HCT116 (cell line): Measurements from ENCODE around the gene LRRC73. TPM values are rescaled to one million over a fixed set of nuclear protein-coding genes. Genes with fewer than 3 reads are reported as not detected.
A peak's percentile ranks its signal among the peaks of the same experiment; 100 is the strongest.

Source experiments
- ATAC-seq: fragments of 200-7000 bp; cut with Tn5 transposase; 2 replicates; pipeline ENCODE4 v1.9.1; 2020; ENCODE audit warnings: mild to moderate bottlenecking, moderate library complexity
- BruUV-seq: library from RNA; stranded (reverse); fragments of 400-500 nt; replicated peaks from 2 replicates; lab custom pipeline; 2021; lab: Mats Ljungman, UMichigan
- CTCF ChIA-PET: fragments of 300-600 bp; sonication (Branson Sonifier 250); formaldehyde crosslinking; loops from one replicate; lab custom pipeline; 2021; ENCODE audit warnings: antibody characterized with exemption; lab: Charles Lee
- POLR2A ChIA-PET: fragments of 300-600, 350-600 bp; sonication (Branson Sonifier 250); formaldehyde crosslinking; loops from one replicate; lab custom pipeline; 2021; ENCODE audit warnings: antibody characterized with exemption; lab: Charles Lee
- RAD21 ChIA-PET, 2 experiments: fragments of 300-600 bp; sonication (Branson Sonifier 250); formaldehyde crosslinking; loops; one replicate each; lab custom pipeline; 2023; ENCODE audit warnings: low total read pairs in 2 of 2; ENCODE audit not compliant: uncharacterized antibody in 2 of 2, unreplicated experiment in 2 of 2, low non-redundant PET in 1 of 2; lab: Charles Lee
- DNase-seq: peaks from one replicate; pipeline ENCODE4 v3.0.0-alpha.2; 2010; ENCODE audit warnings: low read depth, low spot score
- H2AFZ ChIP-seq: fragments of 200-600 bp; shearing (Covaris generic), sonication (generic); 2 replicates; pipeline ENCODE4 v1.6.1; 2017; ENCODE audit warnings: low read depth, mixed run types, mixed read lengths, antibody characterized with exemption, low read length; ENCODE audit not compliant: poor library complexity, severe bottlenecking
- H3K27ac ChIP-seq: 2 replicates; pipeline ENCODE4 v1.5.1; 2012; ENCODE audit warnings: low read depth, low read length
- H3K27me3 ChIP-seq: fragments of 200-600 bp; sonication (generic); 2 replicates; pipeline ENCODE4 v1.6.1; 2016; ENCODE audit warnings: mixed run types, low read length, mixed read lengths; ENCODE audit not compliant: insufficient read depth
- H3K36me3 ChIP-seq, 2 experiments: fragments of 200-500 bp in 1 of 2; fragments of 200-600 bp in 1 of 2; sonication (Bioruptor generic) in 1 of 2; sonication (generic) in 1 of 2; 2 replicates each; pipeline versions ENCODE4 v1.5.1 to v1.6.1; 2014 to 2016; ENCODE audit warnings: low read length in 2 of 2, inconsistent platforms in 1 of 2, mixed read lengths in 1 of 2, mixed run types in 1 of 2; ENCODE audit not compliant: insufficient read depth in 2 of 2, control insufficient read depth in 1 of 2
- H3K4me1 ChIP-seq, 2 experiments: fragments of 200-600 bp in 1 of 2; sonication (generic) in 1 of 2; 2 replicates each; pipeline versions ENCODE4 v1.5.1 to v1.6.1; 2012 to 2017; ENCODE audit warnings: low read length in 2 of 2, inconsistent platforms in 1 of 2, mild to moderate bottlenecking in 1 of 2, mixed read lengths in 1 of 2, mixed run types in 1 of 2, moderate library complexity in 1 of 2; ENCODE audit not compliant: insufficient read depth in 2 of 2, control insufficient read depth in 1 of 2
- H3K4me2 ChIP-seq: fragments of 200-600 bp; sonication (generic); 2 replicates; pipeline ENCODE4 v1.6.1; 2017; ENCODE audit warnings: mixed run types, low read length, mixed read lengths
- H3K4me3 ChIP-seq, 2 experiments: fragments of 200-600 bp in 1 of 2; sonication (generic) in 1 of 2; replicated peaks in 1 of 2; 2 replicates each; pipeline ENCODE4 v1.5.1; 2011 to 2016; ENCODE audit warnings: low read length in 2 of 2, control low read depth in 1 of 2, low read depth in 1 of 2, mild to moderate bottlenecking in 1 of 2, mixed read lengths in 1 of 2, mixed run types in 1 of 2
- H3K79me2 ChIP-seq: fragments of 200-600 bp; sonication (generic); 2 replicates; pipeline ENCODE4 v1.6.1; 2017; ENCODE audit warnings: mild to moderate bottlenecking, mixed run types, low read length, moderate library complexity, mixed read lengths; ENCODE audit not compliant: insufficient read depth
- H3K9ac ChIP-seq: fragments of 200-600 bp; sonication (generic); 2 replicates; pipeline ENCODE4 v1.6.1; 2016; ENCODE audit warnings: low read length, mixed read lengths
- H3K9me2 ChIP-seq: fragments of 200-600 bp; sonication (generic), shearing (Covaris generic); 2 replicates; pipeline ENCODE4 v1.6.1; 2017; ENCODE audit warnings: mixed run types, mild to moderate bottlenecking, moderate library complexity; ENCODE audit not compliant: insufficient read depth
- H3K9me3 ChIP-seq, 2 experiments: fragments of 200-500 bp in 1 of 2; fragments of 200-600 bp in 1 of 2; sonication (Bioruptor generic) in 1 of 2; sonication (generic) in 1 of 2; 2 replicates each; pipeline ENCODE4 v1.6.1; 2014 to 2017; ENCODE audit warnings: low read length in 2 of 2, mixed read lengths in 2 of 2, inconsistent platforms in 1 of 2, low read depth in 1 of 2, mild to moderate bottlenecking in 1 of 2, mixed run types in 1 of 2, moderate library complexity in 1 of 2; ENCODE audit not compliant: control insufficient read depth in 1 of 2, insufficient read depth in 1 of 2
- H4K20me1 ChIP-seq: fragments of 200-600 bp; sonication (generic), shearing (Covaris generic); 2 replicates; pipeline ENCODE4 v1.6.1; 2017; ENCODE audit warnings: mixed run types, mild to moderate bottlenecking, moderate library complexity; ENCODE audit not compliant: insufficient read depth
- ATF3 ChIP-seq: IDR thresholded peaks from 2 replicates; pipeline ENCODE4 v1.6.1; 2012
- CBX3 ChIP-seq: IDR thresholded peaks from 2 replicates; pipeline ENCODE4 v1.6.1; 2012; ENCODE audit warnings: low read depth
- CTCF ChIP-seq, 3 experiments: fragments of 200-600 bp in 1 of 3; sonication (generic) in 1 of 3; IDR thresholded peaks in 2 of 3; conservative IDR thresholded peaks in 1 of 3; 2 replicates each; pipeline ENCODE4 v1.5.1; 2012 to 2017; ENCODE audit warnings: low read depth in 2 of 3, low read length in 2 of 3, antibody characterized with exemption in 1 of 3, borderline replicate concordance in 1 of 3, control low read depth in 1 of 3, mild to moderate bottlenecking in 1 of 3, mixed read lengths in 1 of 3, mixed run types in 1 of 3, moderate library complexity in 1 of 3; ENCODE audit not compliant: insufficient read depth in 1 of 3
- EGR1 ChIP-seq: IDR thresholded peaks from 2 replicates; pipeline ENCODE4 v1.6.1; 2012; ENCODE audit warnings: low read depth
- FOSL1 ChIP-seq: IDR thresholded peaks from 2 replicates; pipeline ENCODE4 v1.6.1; 2012; ENCODE audit warnings: low read depth
- MAX ChIP-seq: IDR thresholded peaks from 2 replicates; pipeline ENCODE4 v1.6.1; 2012
- POLR2A ChIP-seq: IDR thresholded peaks from 2 replicates; pipeline ENCODE4 v1.7.0; 2011; ENCODE audit warnings: borderline replicate concordance; ENCODE audit not compliant: insufficient read depth, insufficient read length; ENCODE audit errors: extremely low read depth
- POLR2AphosphoS5 ChIP-seq: IDR thresholded peaks from 2 replicates; pipeline ENCODE4 v1.6.1; 2011; ENCODE audit warnings: mild to moderate bottlenecking, low read depth, low read length, moderate library complexity
- SIN3A ChIP-seq: IDR thresholded peaks from 2 replicates; pipeline ENCODE4 v1.6.1; 2012; ENCODE audit warnings: low read depth
- SP1 ChIP-seq: IDR thresholded peaks from 2 replicates; pipeline ENCODE4 v1.6.1; 2012; ENCODE audit warnings: low read depth
- TCF7L2 ChIP-seq: IDR thresholded peaks from 2 replicates; pipeline ENCODE4 v1.7.0; 2011; ENCODE audit warnings: borderline replicate concordance, inconsistent platforms; ENCODE audit not compliant: insufficient read depth, insufficient read length; ENCODE audit errors: extremely low read depth
- YY1 ChIP-seq: IDR thresholded peaks from 2 replicates; pipeline ENCODE4 v1.6.1; 2011; ENCODE audit warnings: low read length, low read depth, moderate library complexity, mild to moderate bottlenecking; ENCODE audit not compliant: insufficient replicate concordance; ENCODE audit errors: extremely low read depth
- ZBTB33 ChIP-seq: IDR thresholded peaks from 2 replicates; pipeline ENCODE4 v1.6.1; 2011; ENCODE audit warnings: mild to moderate bottlenecking, low read length, moderate library complexity; ENCODE audit not compliant: insufficient replicate concordance; ENCODE audit errors: extremely low read depth
- ZFX ChIP-seq: fragments of 450-650 bp; IDR thresholded peaks from 2 replicates; pipeline ENCODE4 v1.6.1; 2017
- ZNF274 ChIP-seq: fragments of 200-500 bp; sonication (Bioruptor generic); IDR thresholded peaks from 2 replicates; pipeline ENCODE4 v1.6.1; 2014; ENCODE audit warnings: mild to moderate bottlenecking, low read depth, low read length, inconsistent platforms
- intact Hi-C: fragments of 100-400 bp; cut with micrococcal nuclease; formaldehyde crosslinking; loops from 2 replicates; pipeline ENCODE4 v1.10.0; 2022
- total RNA-seq: library from RNA; stranded (reverse); gene quantifications from one replicate; pipeline ENCODE4 v1.2.1, GENCODE V29; 2021; ENCODE audit not compliant: unreplicated experiment

The LRRC73 gene
- total RNA-seq, 1 experiment from 2014 or later: 1.2 TPM

- intact Hi-C loops: loop anchor here (5.0 kb wide), 1 partner anchor 345 kb away; the partner anchor contains the start of gene SRF
- Histone ChIP-seq H3K79me2 (peaks cover 63% of the 10 kb centered on the region), H4K20me1 (0 out of 2 replicates have a peak, but pooled peaks cover 3% of the 10 kb centered on the region), H3K4me1 (peaks cover 14 to 21% of the 10 kb centered on the region in 2 experiments; a peak in 3 of 4 replicates), H3K4me3 (peak within 1 kb of the TSS; percentile 92 to 100), H3K9me3 (no peaks in the 10 kb centered on the region), H2AFZ (no peak within 1 kb of the TSS), H3K4me2 (peak within 1 kb of the TSS; percentile 92), H3K27ac (peak within 1 kb of the TSS; percentile 61), H3K27me3 (no peaks in the 10 kb centered on the region), H3K9me2 (no peaks in the 10 kb centered on the region), H3K9ac (peak within 1 kb of the TSS; percentile 98), H3K36me3 (peaks cover 39 to 51% of the 10 kb centered on the region in 2 experiments)
- CTCF ChIA-PET: interaction anchor here (2.7 kb wide), 1 partner anchor 10 kb away, joined by 12 read pairs; no protein-coding TSS in a partner anchor
- TF ChIP-seq EGR1 (peak; percentile 97), ATF3 (no peak), ZNF274 (no peak), SP1 (peak; percentile 47; the same call in 1 of the 2 replicates), CTCF (IDR thresholded peaks at IDR 0.05 in 2 of 3, conservative IDR thresholded peaks at IDR 0.05 in 1 of 3; ENCODE audit: borderline replicate concordance in 1 of 3, insufficient read depth in 1 of 3, low read depth in 2 of 3, low read length in 2 of 3) (no peak), FOSL1 (no peak), TCF7L2 (peak; percentile 65), POLR2A (peak; percentile 92), ZFX (peak; percentile 64), ZBTB33 (peak; percentile 96), CBX3 (no peak), SIN3A (peak; percentile 98), MAX (peak; percentile 98), POLR2AphosphoS5 (peak; percentile 99), YY1 (peak; percentile 96)
- POLR2A ChIA-PET: interaction anchor here (0.9 to 1.5 kb wide), 3 partner anchors 9 to 113 kb away, joined by 3 read pairs; partner anchors contain the start of gene GTPBP2
- peak; percentile 98 for DNase-seq
- ATAC-seq: peak; percentile 89
- TSS peak; percentile 68 for BruUV-seq
- RAD21 ChIA-PET: no interaction called here
Observed at GRCh38 chr6:43516697-43517504, 6.8 kb upstream of the LRRC73 start, which contains the start of the genes POLR1C and YIPF3. Gene POLR1C, plus strand, starts transcription at chr6:43517089. Its CDS starts 21 bp downstream, at chr6:43517110. Gene YIPF3, minus strand, starts transcription at chr6:43516926. Its CDS starts 119 bp downstream, at chr6:43516807.
